Transverse colon (tissue), 4 donors: ENCODE results near the gene NHERF1. TPM values are rescaled to one million over a fixed set of nuclear protein-coding genes. Genes with fewer than 3 reads are reported as not detected.

Experiments used
- DNase-seq: peaks from one replicate; pipeline ENCODE4 v3.0.0-alpha.2; 2019
- H3K27ac ChIP-seq, 4 donors: fragments of 200-600 bp; sonication (generic); 2 replicates each; pipeline ENCODE4 v1.5.1; 2016 to 2018; ENCODE audit warnings: inconsistent platforms in 4 of 4
- H3K27me3 ChIP-seq: fragments of 200-600 bp; sonication (generic); 2 replicates; pipeline ENCODE4 v1.5.1; 2017; ENCODE audit warnings: inconsistent platforms
- H3K36me3 ChIP-seq, 4 donors: fragments of 200-600 bp; sonication (generic); 2 replicates each; pipeline ENCODE4 v1.5.1; 2017 to 2019; ENCODE audit warnings: inconsistent platforms in 4 of 4
- H3K4me1 ChIP-seq, 4 donors: fragments of 200-600 bp; sonication (generic); 2 replicates each; pipeline ENCODE4 v1.5.1; 2017 to 2020; ENCODE audit warnings: inconsistent platforms in 4 of 4
- H3K4me3 ChIP-seq, 4 donors: fragments of 200-600 bp; sonication (generic); 1 replicate in 1 of 4; 2 replicates in 3 of 4; pipeline versions ENCODE4 v1.5.1 to v1.6.1; 2017 to 2019; ENCODE audit warnings: inconsistent platforms in 4 of 4
- H3K9me3 ChIP-seq, 2 donors: fragments of 200-600 bp; sonication (generic); 2 replicates each; pipeline ENCODE4 v1.5.1; 2017 to 2019; ENCODE audit warnings: inconsistent platforms in 2 of 2
- CTCF ChIP-seq, 5 experiments: fragments of 200-600 bp in 3 of 5; fragments of 450-650 bp in 2 of 5; sonication (generic) in 3 of 5; IDR thresholded peaks; 1 replicate in 2 of 5; 2 replicates in 3 of 5; pipeline ENCODE4 v1.5.1; 2016 to 2017; ENCODE audit warnings: antibody characterized with exemption in 5 of 5, inconsistent platforms in 3 of 5, mild to moderate bottlenecking in 2 of 5, moderate library complexity in 1 of 5
- EP300 ChIP-seq: sonication (generic); formaldehyde crosslinking; IDR thresholded peaks from one replicate; pipeline ENCODE4 v1.6.1; 2017; ENCODE audit warnings: antibody characterized with exemption, low read depth
- POLR2A ChIP-seq: fragments of 450-650 bp; IDR thresholded peaks from one replicate; pipeline ENCODE4 v1.6.1; 2016; ENCODE audit warnings: antibody characterized with exemption, mild to moderate bottlenecking, moderate library complexity
- POLR2AphosphoS5 ChIP-seq, 3 donors: sonication (generic); formaldehyde crosslinking; IDR thresholded peaks; one replicate each; pipeline ENCODE4 v1.6.1; 2016; ENCODE audit warnings: antibody characterized with exemption in 3 of 3
- WGBS, 2 donors: methylation state at CpG; one replicate each; pipeline ENCODE4 v1.1.5; 2018; ENCODE audit warnings: low coverage in 1 of 2; 5-methylcytosine and 5-hydroxymethylcytosine counted together
- in situ Hi-C, 4 donors: fragments of 200-750 bp; cut with MboI; loops; one replicate each; pipeline versions ENCODE4 v1.15.0 to v1.15.1; 2017; ENCODE audit warnings: low sequenced_read_pairs in 3 of 4, low pct_ligation_motif_present in 1 of 4, low pct_unique_long_range_greater_than_20kb in 1 of 4
- intact Hi-C: fragments of 100-400 bp; cut with DNase I; formaldehyde crosslinking; loops from one replicate; pipeline ENCODE4 v1.15.1; 2023; ENCODE audit warnings: low total_unique reads
- total RNA-seq, 4 donors: library from RNA; depleted of rRNA; stranded (reverse); fragments of >200 nt; gene quantifications; one replicate each; pipeline ENCODE4 v1.1.0, GENCODE V29; 2016

Gene NHERF1
- total RNA-seq, 4 donors from 2014 or later = 118 to 463 (median 233) TPM

GRCh38 chr17:74810699-74811485, 62.5 kb downstream of the NHERF1 start:
- Histone ChIP-seq H3K4me3 (no peak overlapping the region), H3K9me3 (no peaks in the 10 kb centered on the region), H3K36me3 (no peaks in the 10 kb centered on the region), H3K4me1 (no peaks in the 10 kb centered on the region), H3K27ac (no peak overlapping the region), H3K27me3 (no peaks in the 10 kb centered on the region)
- in situ Hi-C loops (no loop called here), intact Hi-C loops (no loop called here)
- 92 to 100% methylated on average over 2 to 15 of the region's 15 CpGs for WGBS, 2 donors
- TF ChIP-seq CTCF (IDR thresholded peaks at IDR 0.05) = no peak
- TF ChIP-seq POLR2AphosphoS5 (IDR thresholded peaks at IDR 0.05) = no peak
- TF ChIP-seq POLR2A = no peak
- no peak for TF ChIP-seq EP300
- no peak for DNase-seq

- intact Hi-C loops = no loop called here
- H3K9me3 ChIP-seq = no peaks in the 10 kb centered on the region
- H3K27me3 ChIP-seq = no peaks in the 10 kb centered on the region
- H3K4me1 ChIP-seq = no peaks in the 10 kb centered on the region
- WGBS, 2 donors = 71% methylated on average over 23 of the region's 23 CpGs; no CpG with 5 or more reads in 1 of the 2 donors
- H3K4me3 ChIP-seq = no peak overlapping the region
- H3K36me3 ChIP-seq = no peaks in the 10 kb centered on the region
- in situ Hi-C loops = no loop called here
- H3K27ac ChIP-seq = no peak overlapping the region
- no peak for TF ChIP-seq EP300
- no peak for DNase-seq
Observed at GRCh38 chr17:74812109-74813009, 63.9 kb downstream of the NHERF1 start.

GRCh38 chr17:74814453-74814852, 66.0 kb downstream of the NHERF1 start:
- H3K4me3 ChIP-seq = no peak overlapping the region
- no peak for DNase-seq
- intact Hi-C loops = no loop called here
- no peaks in the 10 kb centered on the region for H3K9me3 ChIP-seq
- H3K27me3 ChIP-seq = no peaks in the 10 kb centered on the region
- in situ Hi-C loops = no loop called here
- TF ChIP-seq EP300 (no peak), POLR2AphosphoS5 (IDR thresholded peaks at IDR 0.05) (no peak), CTCF (IDR thresholded peaks at IDR 0.05) (no peak), POLR2A (no peak)
- H3K4me1 ChIP-seq = no peaks in the 10 kb centered on the region
- no peaks in the 10 kb centered on the region for H3K36me3 ChIP-seq
- no peak overlapping the region for H3K27ac ChIP-seq
- 83% methylated on average over 4 of the region's 5 CpGs; no CpG with 5 or more reads in 1 of the 2 donors for WGBS, 2 donors

GRCh38 chr17:74815067-74815466, 66.6 kb downstream of the NHERF1 start:
- no peaks in the 10 kb centered on the region for H3K27me3 ChIP-seq
- H3K36me3 ChIP-seq = no peaks in the 10 kb centered on the region
- no peak overlapping the region for H3K4me3 ChIP-seq
- TF ChIP-seq POLR2A = no peak
- TF ChIP-seq EP300 = no peak
- TF ChIP-seq POLR2AphosphoS5 (IDR thresholded peaks at IDR 0.05) = no peak
- no peak for TF ChIP-seq CTCF (IDR thresholded peaks at IDR 0.05)
- in situ Hi-C loops (no loop called here), intact Hi-C loops (no loop called here)
- no peaks in the 10 kb centered on the region for H3K9me3 ChIP-seq
- WGBS, 2 donors = 93 to 94% methylated on average over 3 to 7 of the region's 7 CpGs
- no peak overlapping the region for H3K27ac ChIP-seq
- H3K4me1 ChIP-seq = no peaks in the 10 kb centered on the region
- DNase-seq = no peak
